Loucy (cell line): Measurements from ENCODE around the gene ZFYVE26.

Experiments
- EZH2phosphoT487 ChIP-seq: fragments of 200-600 bp; IDR thresholded peaks from 2 replicates; pipeline ENCODE4 v1.6.1; 2018; ENCODE audit warnings: antibody characterized with exemption, mild to moderate bottlenecking, moderate library complexity, borderline replicate concordance
- TF ChIP-seq, protein P1 (sequence below): fragments of 200-600 bp; sonication (generic); conservative IDR thresholded peaks from 2 replicates; pipeline ENCODE4 v1.5.1; 2014; ENCODE audit warnings: mild to moderate bottlenecking, antibody characterized with exemption, low read length

DNA sequence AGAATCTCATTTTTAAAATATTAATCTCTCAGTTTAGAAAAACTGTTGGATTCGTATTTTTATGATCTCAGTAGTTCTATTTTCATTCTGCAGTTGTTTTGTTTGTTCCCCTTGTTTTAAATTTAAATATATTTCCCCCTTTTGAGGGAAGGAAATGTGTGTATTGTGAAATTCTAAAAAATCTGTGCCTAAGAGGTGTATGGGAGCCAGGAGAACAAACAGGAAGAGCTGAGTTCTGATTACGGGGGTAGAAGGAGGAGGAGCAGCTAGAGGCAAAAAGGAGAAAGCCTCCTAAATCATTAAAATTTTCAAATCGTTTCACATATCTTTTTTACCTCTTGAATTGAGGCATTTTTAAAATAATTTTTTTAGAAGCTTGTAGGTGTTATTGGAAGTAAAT, 112.4 kb downstream of the ZFYVE26 start:
- TF ChIP-seq, protein P1, sequence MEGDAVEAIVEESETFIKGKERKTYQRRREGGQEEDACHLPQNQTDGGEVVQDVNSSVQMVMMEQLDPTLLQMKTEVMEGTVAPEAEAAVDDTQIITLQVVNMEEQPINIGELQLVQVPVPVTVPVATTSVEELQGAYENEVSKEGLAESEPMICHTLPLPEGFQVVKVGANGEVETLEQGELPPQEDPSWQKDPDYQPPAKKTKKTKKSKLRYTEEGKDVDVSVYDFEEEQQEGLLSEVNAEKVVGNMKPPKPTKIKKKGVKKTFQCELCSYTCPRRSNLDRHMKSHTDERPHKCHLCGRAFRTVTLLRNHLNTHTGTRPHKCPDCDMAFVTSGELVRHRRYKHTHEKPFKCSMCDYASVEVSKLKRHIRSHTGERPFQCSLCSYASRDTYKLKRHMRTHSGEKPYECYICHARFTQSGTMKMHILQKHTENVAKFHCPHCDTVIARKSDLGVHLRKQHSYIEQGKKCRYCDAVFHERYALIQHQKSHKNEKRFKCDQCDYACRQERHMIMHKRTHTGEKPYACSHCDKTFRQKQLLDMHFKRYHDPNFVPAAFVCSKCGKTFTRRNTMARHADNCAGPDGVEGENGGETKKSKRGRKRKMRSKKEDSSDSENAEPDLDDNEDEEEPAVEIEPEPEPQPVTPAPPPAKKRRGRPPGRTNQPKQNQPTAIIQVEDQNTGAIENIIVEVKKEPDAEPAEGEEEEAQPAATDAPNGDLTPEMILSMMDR: no peak
- no peak for TF ChIP-seq EZH2phosphoT487
